Upper lobe of left lung (tissue), 6 donors: Measurements from ENCODE around the gene DYSF. TPM values are rescaled to one million over a fixed set of nuclear protein-coding genes. Genes with fewer than 3 reads are reported as not detected.

Experiments used
- ATAC-seq, 2 donors: fragments of 200-7000 bp; cut with Tn5 transposase; one replicate each; pipeline ENCODE4 v1.9.1; 2022; ENCODE audit warnings: mild to moderate bottlenecking in 2 of 2, moderate library complexity in 2 of 2; ENCODE audit not compliant: low FRiP score in 2 of 2
- DNase-seq, 2 donors: peaks; one replicate each; pipeline ENCODE4 v3.0.0-alpha.2; 2019 to 2020
- H3K27ac ChIP-seq, 4 donors: fragments of 200-600 bp; sonication (generic); one replicate each; pipeline ENCODE4 v1.5.1; 2016 to 2019
- H3K27me3 ChIP-seq, 4 donors: fragments of 200-600 bp; sonication (generic); one replicate each; pipeline ENCODE4 v1.5.1; 2017 to 2019
- H3K36me3 ChIP-seq, 4 donors: fragments of 200-600 bp; sonication (generic); one replicate each; pipeline ENCODE4 v1.5.1; 2016 to 2019
- H3K4me1 ChIP-seq, 4 donors: fragments of 200-600 bp; sonication (generic); one replicate each; pipeline ENCODE4 v1.5.1; 2018 to 2019
- H3K4me3 ChIP-seq, 4 donors: fragments of 200-600 bp; sonication (generic); one replicate each; pipeline ENCODE4 v1.5.1; 2017 to 2019; ENCODE audit warnings: mild to moderate bottlenecking in 2 of 4, moderate library complexity in 1 of 4
- H3K9me3 ChIP-seq, 4 donors: fragments of 200-600 bp; sonication (generic); one replicate each; pipeline ENCODE4 v1.5.1; 2018 to 2019
- CTCF ChIP-seq, 6 experiments: fragments of 450-650 bp in 4 of 6; fragments of 200-600 bp in 2 of 6; sonication (generic) in 2 of 6; IDR thresholded peaks; one replicate each; pipeline ENCODE4 v1.5.1; 2016 to 2019; ENCODE audit warnings: antibody characterized with exemption in 6 of 6
- EP300 ChIP-seq, 4 donors: sonication (generic); formaldehyde crosslinking; IDR thresholded peaks; one replicate each; pipeline ENCODE4 v1.5.1; 2017; ENCODE audit warnings: antibody characterized with exemption in 4 of 4, control low read depth in 2 of 4
- POLR2A ChIP-seq, 4 donors: fragments of 450-650 bp; IDR thresholded peaks; one replicate each; pipeline ENCODE4 v1.5.1; 2016 to 2017; ENCODE audit warnings: antibody characterized with exemption in 4 of 4, mild to moderate bottlenecking in 2 of 4
- POLR2AphosphoS5 ChIP-seq, 2 donors: sonication (generic); formaldehyde crosslinking; IDR thresholded peaks; one replicate each; pipeline ENCODE4 v1.5.1; 2017; ENCODE audit warnings: antibody characterized with exemption in 2 of 2
- WGBS, 2 donors: methylation state at CpG; one replicate each; pipeline ENCODE4 v1.1.5; 2017 to 2018; 5-methylcytosine and 5-hydroxymethylcytosine counted together
- total RNA-seq, 6 donors: library from RNA; depleted of rRNA in 4 of 6; stranded (reverse); fragments of >200 nt in 4 of 6; gene quantifications; one replicate each; pipeline versions ENCODE4 v1.1.0 to v1.2.1, GENCODE V29; 2016 to 2021
- donor health status: DM: no; HTN: no; CAD: no; lungs with moderate emphysema.
- donor health status: DM: no; HTN: yes; CAD: no; lungs with severe emphysema.

The DYSF gene
- total RNA-seq, 6 donors from 2014 or later: 17.5 to 72.7 (median 42.7) TPM

GRCh38 chr2:71570951-71571460 is 117.6 kb downstream of the DYSF start:
- H3K36me3 ChIP-seq: peaks cover 0 to 69% (median 27%) of the 10 kb centered on the region in 4 donors
- no peak for TF ChIP-seq EP300 (IDR thresholded peaks at IDR 0.05)
- TF ChIP-seq POLR2A (IDR thresholded peaks at IDR 0.05): no peak
- TF ChIP-seq CTCF (IDR thresholded peaks at IDR 0.05): no peak
- no peak for TF ChIP-seq POLR2AphosphoS5 (IDR thresholded peaks at IDR 0.05)
- DNase-seq: no peak
- H3K27me3 ChIP-seq: no peaks in the 10 kb centered on the region
- no peaks in the 10 kb centered on the region for H3K9me3 ChIP-seq
- H3K4me3 ChIP-seq: no peak overlapping the region
- WGBS, 2 donors: 95 to 96% methylated on average over 2 of the region's 2 CpGs
- no peak overlapping the region for H3K27ac ChIP-seq
- ATAC-seq: no peak
- H3K4me1 ChIP-seq: no peaks in the 10 kb centered on the region

GRCh38 chr2:71571945-71572344 is 118.6 kb downstream of the DYSF start:
- TF ChIP-seq CTCF (IDR thresholded peaks at IDR 0.05) (no peak), POLR2A (IDR thresholded peaks at IDR 0.05) (no peak), EP300 (IDR thresholded peaks at IDR 0.05) (no peak), POLR2AphosphoS5 (IDR thresholded peaks at IDR 0.05) (no peak)
- no peaks in the 10 kb centered on the region for H3K4me1 ChIP-seq
- H3K9me3 ChIP-seq: no peaks in the 10 kb centered on the region
- H3K27me3 ChIP-seq: no peaks in the 10 kb centered on the region
- H3K4me3 ChIP-seq: no peak overlapping the region
- WGBS, 2 donors: 67 to 88% methylated on average over 1 of the region's 1 CpG
- ATAC-seq (no peak), DNase-seq (no peak)
- peaks cover 0 to 69% (median 27%) of the 10 kb centered on the region in 4 donors for H3K36me3 ChIP-seq
- H3K27ac ChIP-seq: no peak overlapping the region

GRCh38 chr2:71575966-71576365 is 122.6 kb downstream of the DYSF start:
- TF ChIP-seq POLR2A (IDR thresholded peaks at IDR 0.05): no peak
- no peak for TF ChIP-seq EP300 (IDR thresholded peaks at IDR 0.05)
- TF ChIP-seq POLR2AphosphoS5 (IDR thresholded peaks at IDR 0.05): no peak
- TF ChIP-seq CTCF (IDR thresholded peaks at IDR 0.05): no peak
- Histone ChIP-seq H3K4me3 (no peak overlapping the region), H3K27ac (no peak overlapping the region), H3K4me1 (no peaks in the 10 kb centered on the region), H3K9me3 (no peaks in the 10 kb centered on the region), H3K27me3 (no peaks in the 10 kb centered on the region), H3K36me3 (peaks cover 0 to 64% (median 18%) of the 10 kb centered on the region in 4 donors)
- WGBS, 2 donors: 89 to 95% methylated on average over 3 to 5 of the region's 5 CpGs
- DNase-seq: no peak
- ATAC-seq: no peak

GRCh38 chr2:71576541-71576940 is 123.2 kb downstream of the DYSF start:
- Histone ChIP-seq H3K4me1 (no peaks in the 10 kb centered on the region), H3K27ac (no peak overlapping the region), H3K4me3 (no peak overlapping the region), H3K9me3 (no peaks in the 10 kb centered on the region), H3K36me3 (peaks cover 0 to 62% (median 15%) of the 10 kb centered on the region in 4 donors), H3K27me3 (no peaks in the 10 kb centered on the region)
- WGBS, 2 donors: 79 to 84% methylated on average over 16 of the region's 16 CpGs
- DNase-seq (no peak), ATAC-seq (no peak)
- TF ChIP-seq CTCF (IDR thresholded peaks at IDR 0.05) (no peak), EP300 (IDR thresholded peaks at IDR 0.05) (no peak), POLR2A (IDR thresholded peaks at IDR 0.05) (no peak), POLR2AphosphoS5 (IDR thresholded peaks at IDR 0.05) (no peak)

GRCh38 chr2:71577209-71577608 is 123.8 kb downstream of the DYSF start:
- DNase-seq: no peak
- Histone ChIP-seq H3K36me3 (peaks cover 0 to 55% (median 13%) of the 10 kb centered on the region in 4 donors), H3K27ac (no peak overlapping the region), H3K9me3 (no peaks in the 10 kb centered on the region), H3K4me3 (no peak overlapping the region), H3K27me3 (no peaks in the 10 kb centered on the region), H3K4me1 (no peaks in the 10 kb centered on the region)
- 94 to 96% methylated on average over 3 of the region's 3 CpGs for WGBS, 2 donors
- no peak for ATAC-seq
- TF ChIP-seq CTCF (IDR thresholded peaks at IDR 0.05): no peak
- TF ChIP-seq EP300 (IDR thresholded peaks at IDR 0.05): no peak
- no peak for TF ChIP-seq POLR2AphosphoS5 (IDR thresholded peaks at IDR 0.05)
- no peak for TF ChIP-seq POLR2A (IDR thresholded peaks at IDR 0.05)
